ENCODE data around the gene PNPT1. TPM values are rescaled to one million over a fixed set of nuclear protein-coding genes. Genes with fewer than 3 reads are reported as not detected.

The PNPT1 gene
- total and polyA plus RNA-seq, 2 of the 8 experiments (the other 6 are each of a cell fraction or from before 2014, with no cell fraction given): 8.3 to 40.2 TPM

GRCh38 chr2:55693181-55694125 lies at the start of gene PNPT1 (continued):
- peak; percentile 31; the same call in 1 of the 2 replicates for TF ChIP-seq SP1 (IDR thresholded peaks at IDR 0.05; ENCODE audit: low read depth, low read length)
- TF ChIP-seq TAF1 (IDR thresholded peaks at IDR 0.05; ENCODE audit: low read depth, low read length): peak; percentile 94
- no peak for TF ChIP-seq SUZ12 (IDR thresholded peaks at IDR 0.05; ENCODE audit: low read length)
- TF ChIP-seq ATF3 (IDR thresholded peaks at IDR 0.05; ENCODE audit: insufficient read depth, low read depth, low read length): no peak
- TF ChIP-seq YY1 (IDR thresholded peaks at IDR 0.05; ENCODE audit: low read depth, low read length): peak; percentile 98
- TF ChIP-seq JUND (IDR thresholded peaks at IDR 0.05; ENCODE audit: low read length): no peak
- no peak for TF ChIP-seq SP2 (IDR thresholded peaks at IDR 0.05; ENCODE audit: low read length)
- no peak for TF ChIP-seq BACH1 (IDR thresholded peaks at IDR 0.05; ENCODE audit: low read length)
- peak; percentile 91 for TF ChIP-seq E2F6 (IDR thresholded peaks at IDR 0.05)
- no peak for TF ChIP-seq CBX5 (IDR thresholded peaks at IDR 0.05; ENCODE audit: low read depth, low read length)
- no peak for TF ChIP-seq CHD1 (IDR thresholded peaks at IDR 0.05; ENCODE audit: low read depth, low read length)
- TF ChIP-seq NRF1 (IDR thresholded peaks at IDR 0.05; ENCODE audit: low read depth, low read length): no peak
- no peak for TF ChIP-seq SIRT6 (IDR thresholded peaks at IDR 0.05; ENCODE audit: low read length)
- TF ChIP-seq BRCA1 (IDR thresholded peaks at IDR 0.05; ENCODE audit: low read depth, low read length): no peak
- TF ChIP-seq PHF8 (conservative IDR thresholded peaks at IDR 0.05; ENCODE audit: low read depth, low read length): peak; percentile 96
- peak; percentile 87 for TF ChIP-seq ASH2L (IDR thresholded peaks at IDR 0.05; ENCODE audit: low read length)
